HepG2 (cell line): ENCODE data around the gene RNH1. TPM values are rescaled to one million over a fixed set of nuclear protein-coding genes. Genes with fewer than 3 reads are reported as not detected.
A peak's percentile ranks its signal among the peaks of the same experiment; 100 is the strongest.

ENCODE experiments used
- CCAR2 ChIP-seq: fragments of 200-400 bp; formaldehyde crosslinking; optimal IDR thresholded peaks from 2 replicates; pipeline ENCODE3; 2018; ENCODE audit warnings: low read depth, mild to moderate bottlenecking, low read length, moderate library complexity
- CREB1 ChIP-seq, 2 experiments: fragments of 450-650 bp in 1 of 2; IDR thresholded peaks; 2 replicates each; pipeline ENCODE4 v1.6.1; 2016 to 2017; ENCODE audit warnings: control low read depth in 1 of 2, mild to moderate bottlenecking in 1 of 2, missing compliant biosample characterization in 1 of 2, missing genetic modification characterization in 1 of 2
- GTF2F1 ChIP-seq: fragments of 150-350 bp; IDR thresholded peaks from 2 replicates; pipeline ENCODE4 v1.6.1; 2014; ENCODE audit warnings: low read length
- JUND ChIP-seq: sonication (generic); formaldehyde crosslinking; IDR thresholded peaks from 2 replicates; pipeline ENCODE4 v1.8.0; 2022; ENCODE audit warnings: mild to moderate bottlenecking, missing genetic modification reagents
- KDM4B ChIP-seq: sonication (generic); formaldehyde crosslinking; IDR thresholded peaks from 2 replicates; pipeline ENCODE4 v1.4.0; 2020; ENCODE audit warnings: missing genetic modification reagents
- MEIS1 ChIP-seq: sonication (generic); formaldehyde crosslinking; IDR thresholded peaks from 2 replicates; pipeline ENCODE4 v1.9.0; 2021; ENCODE audit warnings: mild to moderate bottlenecking, missing genetic modification reagents, moderate library complexity, borderline replicate concordance
- SMYD3 ChIP-seq: sonication (generic); formaldehyde crosslinking; IDR thresholded peaks from 2 replicates; pipeline ENCODE4 v1.8.1; 2023; ENCODE audit warnings: mild to moderate bottlenecking, missing genetic modification reagents
- STAG1 ChIP-seq: sonication (generic); formaldehyde crosslinking; IDR thresholded peaks from 2 replicates; pipeline ENCODE4 v1.4.0; 2020; ENCODE audit warnings: missing genetic modification reagents
- TBP ChIP-seq: sonication (generic); formaldehyde crosslinking; IDR thresholded peaks from 2 replicates; pipeline ENCODE4 v1.5.0; 2020; ENCODE audit warnings: missing genetic modification reagents
- TCF12 ChIP-seq, 2 experiments: fragments of 450-650 bp in 1 of 2; sonication (generic) in 1 of 2; formaldehyde crosslinking in 1 of 2; IDR thresholded peaks; 2 replicates each; pipeline versions ENCODE4 v1.6.1 to v1.8.0; 2017 to 2022; ENCODE audit warnings: antibody characterized with exemption in 1 of 2, mild to moderate bottlenecking in 1 of 2, missing genetic modification reagents in 1 of 2, moderate library complexity in 1 of 2
- U2AF1 ChIP-seq: fragments of 200-400 bp; formaldehyde crosslinking; optimal IDR thresholded peaks from 2 replicates; pipeline ENCODE3; 2017; ENCODE audit warnings: mild to moderate bottlenecking, low read depth, low read length
- YY1 ChIP-seq: IDR thresholded peaks from 2 replicates; pipeline ENCODE4 v1.6.1; 2011; ENCODE audit warnings: low read length, low read depth, moderate library complexity, mild to moderate bottlenecking; ENCODE audit not compliant: insufficient read depth, insufficient replicate concordance
- ZC3H4 ChIP-seq: sonication (generic); formaldehyde crosslinking; IDR thresholded peaks from 2 replicates; pipeline ENCODE4 v1.4.0; 2020; ENCODE audit warnings: missing genetic modification reagents, borderline replicate concordance
- ZFP82 ChIP-seq: sonication (generic); formaldehyde crosslinking; IDR thresholded peaks from 2 replicates; pipeline ENCODE4 v1.5.1; 2020; ENCODE audit warnings: mild to moderate bottlenecking, missing genetic modification reagents, borderline replicate concordance
- ZFP90 ChIP-seq: sonication (generic); formaldehyde crosslinking; IDR thresholded peaks from 2 replicates; pipeline ENCODE4 v1.8.0; 2022; ENCODE audit warnings: missing genetic modification reagents, mild to moderate bottlenecking, inconsistent platforms, borderline replicate concordance
- ZNF549 ChIP-seq: sonication (generic); formaldehyde crosslinking; IDR thresholded peaks from 2 replicates; pipeline ENCODE4 v1.5.0; 2020; ENCODE audit warnings: missing genetic modification reagents
- ZNF577 ChIP-seq: sonication (generic); formaldehyde crosslinking; IDR thresholded peaks from 2 replicates; pipeline ENCODE4 v1.4.0; 2020; ENCODE audit warnings: mild to moderate bottlenecking, low read depth, missing genetic modification reagents, borderline replicate concordance
- polyA plus RNA-seq, 8 experiments: library from polyadenylated mRNA; depleted of rRNA in 3 of 8; stranded (reverse) in 7 of 8; unstranded in 1 of 8; fragments of >200 nt; fragmentation: Illumina TruSeq in 4 of 8; extraction: Trizol in 4 of 8; gene quantifications; 2 replicates each; pipeline versions ENCODE4 v1.2.1 to v1.2.3, GENCODE V29; 2011 to 2016; ENCODE audit warnings: low read depth in 4 of 8, missing spikeins in 1 of 8, mixed read lengths in 1 of 8; ENCODE audit not compliant: insufficient read depth in 1 of 8
- total RNA-seq, 5 experiments: library from RNA; depleted of rRNA; stranded (reverse); fragments of >200 nt; fragmentation: Illumina TruSeq; extraction: Trizol; gene quantifications; 2 replicates each; pipeline ENCODE4 v1.2.3, GENCODE V29; 2016; ENCODE audit warnings: low read depth in 1 of 5
- TF ChIP-seq, protein P1 (sequence below): sonication (generic); formaldehyde crosslinking; IDR thresholded peaks from 2 replicates; pipeline ENCODE4 v1.9.0; 2022; ENCODE audit warnings: missing genetic modification reagents, mild to moderate bottlenecking, borderline replicate concordance
- TF ChIP-seq, protein P2 (sequence below): sonication (generic); formaldehyde crosslinking; IDR thresholded peaks from 2 replicates; pipeline ENCODE4 v1.4.0; 2020; ENCODE audit warnings: missing genetic modification reagents, mild to moderate bottlenecking, borderline replicate concordance
- TF ChIP-seq, protein P3 (sequence below): sonication (generic); formaldehyde crosslinking; IDR thresholded peaks from 2 replicates; pipeline ENCODE4 v1.4.0; 2020; ENCODE audit warnings: missing genetic modification reagents
- TF ChIP-seq, protein P4 (sequence below): sonication (generic); formaldehyde crosslinking; IDR thresholded peaks from 2 replicates; pipeline ENCODE4 v1.4.0; 2020; ENCODE audit warnings: missing genetic modification reagents
- TF ChIP-seq, protein P5 (sequence below): sonication (generic); formaldehyde crosslinking; IDR thresholded peaks from 2 replicates; pipeline ENCODE4 v1.4.0; 2020; ENCODE audit warnings: mild to moderate bottlenecking, missing genetic modification reagents, borderline replicate concordance

The RNH1 gene
- total and polyA plus RNA-seq, 2 of the 13 experiments (the other 11 are each of a cell fraction or from before 2014, with no cell fraction given) = 36.0 to 74.1 TPM

DNA sequence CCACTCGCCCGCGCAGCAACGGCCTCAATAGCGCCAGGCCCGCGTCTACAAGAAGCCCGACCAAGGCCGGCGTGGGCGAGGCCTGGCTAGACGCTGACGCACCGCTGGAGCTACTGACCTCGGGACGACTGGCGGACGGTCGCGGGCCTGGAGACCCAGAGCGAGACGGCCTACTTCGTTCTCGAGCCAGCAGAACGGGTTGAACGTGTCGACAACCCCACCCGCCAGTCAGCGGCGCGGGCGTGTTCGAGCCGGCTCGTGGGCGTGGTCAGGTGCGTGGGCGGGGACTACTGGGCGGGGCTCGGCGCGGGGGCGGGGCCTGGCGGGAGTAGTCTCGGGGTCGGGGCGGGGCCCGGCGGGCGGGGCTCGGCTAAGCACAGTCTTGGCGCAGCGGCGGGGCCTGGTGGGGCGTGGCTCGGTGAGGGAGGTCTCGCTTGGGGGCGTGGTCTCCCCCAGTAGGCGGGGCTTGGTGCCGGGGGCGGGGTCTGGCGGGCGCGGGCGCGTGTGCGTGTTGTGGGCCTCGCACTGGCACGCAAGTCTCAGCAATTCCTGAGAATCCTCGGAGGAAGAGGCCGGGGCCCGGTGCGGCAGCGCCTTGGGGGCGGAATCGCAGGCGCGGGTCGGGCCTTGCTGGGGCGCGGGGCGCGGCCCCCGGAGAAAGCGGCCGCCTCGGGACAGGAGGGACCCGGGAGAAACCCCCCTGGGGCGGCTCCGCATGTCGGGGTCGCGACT lies at the start of gene RNH1 (continued):
- TF ChIP-seq ZNF577 (CRISPR knock-in tag) = no peak
- TF ChIP-seq, protein P1, sequence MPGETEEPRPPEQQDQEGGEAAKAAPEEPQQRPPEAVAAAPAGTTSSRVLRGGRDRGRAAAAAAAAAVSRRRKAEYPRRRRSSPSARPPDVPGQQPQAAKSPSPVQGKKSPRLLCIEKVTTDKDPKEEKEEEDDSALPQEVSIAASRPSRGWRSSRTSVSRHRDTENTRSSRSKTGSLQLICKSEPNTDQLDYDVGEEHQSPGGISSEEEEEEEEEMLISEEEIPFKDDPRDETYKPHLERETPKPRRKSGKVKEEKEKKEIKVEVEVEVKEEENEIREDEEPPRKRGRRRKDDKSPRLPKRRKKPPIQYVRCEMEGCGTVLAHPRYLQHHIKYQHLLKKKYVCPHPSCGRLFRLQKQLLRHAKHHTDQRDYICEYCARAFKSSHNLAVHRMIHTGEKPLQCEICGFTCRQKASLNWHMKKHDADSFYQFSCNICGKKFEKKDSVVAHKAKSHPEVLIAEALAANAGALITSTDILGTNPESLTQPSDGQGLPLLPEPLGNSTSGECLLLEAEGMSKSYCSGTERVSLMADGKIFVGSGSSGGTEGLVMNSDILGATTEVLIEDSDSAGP (CRISPR knock-in tag) = no peak
- TF ChIP-seq, protein P2, sequence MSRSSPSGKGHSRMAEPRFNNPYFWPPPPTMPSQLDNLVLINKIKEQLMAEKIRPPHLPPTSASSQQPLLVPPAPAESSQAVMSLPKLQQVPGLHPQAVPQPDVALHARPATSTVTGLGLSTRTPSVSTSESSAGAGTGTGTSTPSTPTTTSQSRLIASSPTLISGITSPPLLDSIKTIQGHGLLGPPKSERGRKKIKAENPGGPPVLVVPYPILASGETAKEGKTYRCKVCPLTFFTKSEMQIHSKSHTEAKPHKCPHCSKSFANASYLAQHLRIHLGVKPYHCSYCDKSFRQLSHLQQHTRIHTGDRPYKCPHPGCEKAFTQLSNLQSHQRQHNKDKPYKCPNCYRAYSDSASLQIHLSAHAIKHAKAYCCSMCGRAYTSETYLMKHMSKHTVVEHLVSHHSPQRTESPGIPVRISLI (CRISPR knock-in tag) = 0 out of 2 replicates have a peak, but pooled peaks have one; percentile 6
- TF ChIP-seq CREB1 (IDR thresholded peaks at IDR 0.05) = no peak
- no peak for TF ChIP-seq CREB1 (CRISPR knock-in tag; IDR thresholded peaks at IDR 0.05)
- TF ChIP-seq KDM4B = no peak
- TF ChIP-seq GTF2F1 = no peak
- no peak for TF ChIP-seq TBP (CRISPR knock-in tag)
- TF ChIP-seq CCAR2 = no peak
- no peak for TF ChIP-seq STAG1
- TF ChIP-seq ZNF549 (CRISPR knock-in tag) = no peak
- TF ChIP-seq ZFP82 (CRISPR knock-in tag) = peak; percentile 90; the same call in 1 of the 2 replicates
- no peak; the same call in 1 of the 2 replicates for TF ChIP-seq ZFP90
- TF ChIP-seq, protein P3, sequence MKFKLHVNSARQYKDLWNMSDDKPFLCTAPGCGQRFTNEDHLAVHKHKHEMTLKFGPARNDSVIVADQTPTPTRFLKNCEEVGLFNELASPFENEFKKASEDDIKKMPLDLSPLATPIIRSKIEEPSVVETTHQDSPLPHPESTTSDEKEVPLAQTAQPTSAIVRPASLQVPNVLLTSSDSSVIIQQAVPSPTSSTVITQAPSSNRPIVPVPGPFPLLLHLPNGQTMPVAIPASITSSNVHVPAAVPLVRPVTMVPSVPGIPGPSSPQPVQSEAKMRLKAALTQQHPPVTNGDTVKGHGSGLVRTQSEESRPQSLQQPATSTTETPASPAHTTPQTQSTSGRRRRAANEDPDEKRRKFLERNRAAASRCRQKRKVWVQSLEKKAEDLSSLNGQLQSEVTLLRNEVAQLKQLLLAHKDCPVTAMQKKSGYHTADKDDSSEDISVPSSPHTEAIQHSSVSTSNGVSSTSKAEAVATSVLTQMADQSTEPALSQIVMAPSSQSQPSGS (CRISPR knock-in tag) = peak; percentile 53; the same call in 1 of the 2 replicates
- no peak for TF ChIP-seq TCF12 (IDR thresholded peaks at IDR 0.05)
- TF ChIP-seq TCF12 (CRISPR knock-in tag; IDR thresholded peaks at IDR 0.05) = no peak
- peak; percentile 11 for TF ChIP-seq YY1
- TF ChIP-seq, protein P4, sequence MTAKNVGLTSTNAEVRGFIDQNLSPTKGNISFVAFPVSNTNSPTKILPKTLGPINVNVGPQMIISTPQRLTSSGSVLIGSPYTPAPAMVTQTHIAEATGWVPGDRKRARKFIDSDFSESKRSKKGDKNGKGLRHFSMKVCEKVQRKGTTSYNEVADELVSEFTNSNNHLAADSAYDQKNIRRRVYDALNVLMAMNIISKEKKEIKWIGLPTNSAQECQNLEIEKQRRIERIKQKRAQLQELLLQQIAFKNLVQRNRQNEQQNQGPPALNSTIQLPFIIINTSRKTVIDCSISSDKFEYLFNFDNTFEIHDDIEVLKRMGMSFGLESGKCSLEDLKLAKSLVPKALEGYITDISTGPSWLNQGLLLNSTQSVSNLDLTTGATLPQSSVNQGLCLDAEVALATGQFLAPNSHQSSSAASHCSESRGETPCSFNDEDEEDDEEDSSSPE (CRISPR knock-in tag) = peak; percentile 12; the same call in 1 of the 2 replicates
- TF ChIP-seq MEIS1 = no peak
- no peak for TF ChIP-seq U2AF1
- TF ChIP-seq, protein P5, sequence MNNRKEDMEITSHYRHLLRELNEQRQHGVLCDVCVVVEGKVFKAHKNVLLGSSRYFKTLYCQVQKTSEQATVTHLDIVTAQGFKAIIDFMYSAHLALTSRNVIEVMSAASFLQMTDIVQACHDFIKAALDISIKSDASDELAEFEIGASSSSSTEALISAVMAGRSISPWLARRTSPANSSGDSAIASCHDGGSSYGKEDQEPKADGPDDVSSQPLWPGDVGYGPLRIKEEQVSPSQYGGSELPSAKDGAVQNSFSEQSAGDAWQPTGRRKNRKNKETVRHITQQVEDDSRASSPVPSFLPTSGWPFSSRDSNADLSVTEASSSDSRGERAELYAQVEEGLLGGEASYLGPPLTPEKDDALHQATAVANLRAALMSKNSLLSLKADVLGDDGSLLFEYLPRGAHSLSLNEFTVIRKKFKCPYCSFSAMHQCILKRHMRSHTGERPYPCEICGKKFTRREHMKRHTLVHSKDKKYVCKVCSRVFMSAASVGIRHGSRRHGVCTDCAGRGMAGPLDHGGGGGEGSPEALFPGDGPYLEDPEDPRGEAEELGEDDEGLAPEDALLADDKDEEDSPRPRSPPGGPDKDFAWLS (CRISPR knock-in tag) = no peak
- no peak for TF ChIP-seq SMYD3 (CRISPR knock-in tag)
- TF ChIP-seq JUND (CRISPR knock-in tag) = no peak
- no peak for TF ChIP-seq ZC3H4 (CRISPR knock-in tag)
